Caki2 (cell line): Measurements from ENCODE around the gene AFAP1L1. TPM values are rescaled to one million over a fixed set of nuclear protein-coding genes. Genes with fewer than 3 reads are reported as not detected.
A peak's percentile ranks its signal among the peaks of the same experiment; 100 is the strongest.

Source experiments
- DNase-seq: peaks from one replicate; pipeline ENCODE4 v3.0.0-alpha.2; 2015; ENCODE audit warnings: low read depth
- in situ Hi-C: cut with HindIII; loops from 2 replicates; pipeline ENCODE4 v1.10.0; 2016; ENCODE audit warnings: low sequenced_read_pairs, low pct_unique_long_range_greater_than_20kb, mixed read lengths
- total RNA-seq: library from RNA; depleted of rRNA; stranded (reverse); fragments of >200 nt; shearing (Covaris generic); gene quantifications from 2 replicates; pipeline ENCODE4 v1.2.3, GENCODE V29; 2014; ENCODE audit warnings: low replicate concordance

The AFAP1L1 gene
- total RNA-seq, 1 experiment from 2014 or later = 3.6 TPM

- in situ Hi-C loops = no loop called here
These were observed 103.1 kb downstream of the AFAP1L1 start for GRCh38 chr5:149374801-149375200.

DNA sequence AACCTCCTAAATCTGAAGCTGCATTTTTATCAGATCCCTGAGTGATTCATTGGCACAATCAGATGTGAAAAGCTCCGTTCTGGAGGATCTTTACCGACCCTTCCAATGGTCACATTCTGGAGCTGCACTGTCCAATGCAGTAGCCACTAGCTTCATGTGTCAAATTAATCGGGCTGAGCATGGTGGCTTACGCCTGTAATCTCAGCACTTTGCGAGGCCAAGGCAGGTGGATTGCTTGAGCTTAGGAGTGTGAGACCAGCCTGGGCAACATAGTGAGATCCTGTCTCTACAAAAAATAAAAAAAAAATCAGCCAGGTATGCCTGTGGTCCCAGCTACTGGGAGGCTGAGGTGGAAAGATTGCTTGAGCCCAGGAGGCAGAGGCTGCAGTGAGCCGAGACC lies 103.8 kb downstream of the AFAP1L1 start:
- no peak for DNase-seq
- in situ Hi-C loops = no loop called here

More at GRCh38 chr5:149374801-149375200, 103.1 kb downstream of the AFAP1L1 start:
- DNase-seq = no peak

DNA sequence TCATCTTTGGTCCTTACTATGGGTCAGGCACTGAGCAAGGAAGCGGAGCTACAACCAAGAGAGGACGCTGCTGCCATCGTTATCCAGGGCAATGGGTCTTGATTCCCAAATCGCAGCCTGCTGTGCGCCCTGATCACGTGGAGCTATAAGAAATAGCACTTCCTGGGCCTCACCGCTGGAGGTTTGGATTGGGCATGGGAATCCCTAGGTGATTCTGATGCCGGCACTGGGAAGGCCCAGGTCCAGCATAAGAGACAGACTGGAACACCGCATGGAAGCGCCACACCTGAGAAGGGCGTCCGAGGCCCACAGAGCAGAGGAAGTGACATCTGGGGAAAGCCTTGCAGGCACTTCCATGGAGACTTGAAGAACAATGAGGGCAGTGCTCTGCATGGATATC lies 104.4 kb downstream of the AFAP1L1 start:
- in situ Hi-C loops = no loop called here

DNA sequence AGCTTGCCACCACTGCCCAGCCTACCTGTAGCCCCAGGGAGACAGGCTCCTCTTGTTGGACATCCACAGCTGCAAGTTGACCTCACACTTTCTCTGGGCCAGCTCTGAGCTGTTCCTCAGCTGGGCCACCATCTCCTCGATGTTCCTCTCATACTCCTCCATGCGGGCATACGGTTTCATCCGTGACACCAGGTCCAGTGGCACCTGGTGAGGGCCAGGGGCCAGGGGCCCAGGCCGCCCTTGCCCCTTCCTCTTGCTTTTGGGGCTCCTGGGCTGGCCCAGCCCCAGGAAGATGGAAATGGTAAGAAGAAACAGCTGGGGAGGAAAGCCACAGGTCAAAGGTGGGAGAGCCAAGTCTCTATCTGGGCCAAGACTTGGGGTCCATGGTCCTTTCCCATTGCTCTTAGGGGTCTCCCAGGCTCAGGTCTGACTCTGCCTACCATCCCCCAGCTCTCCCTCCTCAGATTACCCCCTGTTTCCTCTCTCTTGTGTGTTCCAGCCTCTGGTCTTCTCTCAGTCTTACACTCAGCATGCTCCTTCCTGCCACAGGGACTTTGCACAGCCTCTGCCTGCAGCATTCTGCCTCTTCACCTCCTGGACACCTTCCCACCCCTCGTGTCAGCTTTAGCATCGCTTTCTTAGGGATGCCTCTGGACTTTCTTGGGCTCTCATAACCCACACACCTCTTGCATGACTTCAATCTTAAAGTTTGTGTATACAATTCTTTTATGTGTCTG lies 105.2 kb downstream of the AFAP1L1 start:
- no peak for DNase-seq
- in situ Hi-C loops = no loop called here

More for the DNA sequence above, 104.4 kb downstream of the AFAP1L1 start:
- no peak for DNase-seq

DNA sequence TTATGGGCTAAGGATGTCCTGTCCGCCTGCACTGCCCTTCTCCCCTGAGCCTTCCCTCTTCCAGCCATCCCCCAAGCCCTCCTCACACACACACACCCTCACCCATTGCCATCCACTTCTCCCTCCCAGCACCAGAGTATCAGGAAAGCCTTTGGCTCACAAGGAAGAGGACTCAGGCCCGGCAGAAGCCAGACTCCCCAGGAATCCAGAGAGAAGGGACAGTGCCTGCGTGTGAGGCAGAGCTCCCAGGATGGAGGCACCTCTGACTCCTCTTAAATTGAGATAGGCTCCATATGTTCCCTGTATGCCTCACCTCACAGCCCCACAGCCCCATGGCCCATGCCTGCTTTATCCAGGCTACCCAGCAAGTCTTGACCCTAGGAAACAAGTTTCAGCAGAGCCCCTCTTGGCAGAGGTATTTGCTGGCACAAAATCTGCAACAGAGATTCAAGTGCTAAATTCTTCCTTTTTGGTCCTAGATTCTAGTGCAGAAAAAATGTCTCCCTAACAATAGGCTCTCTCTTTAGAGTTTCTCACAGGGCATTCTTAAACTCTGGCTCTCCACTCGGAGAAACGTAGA lies 106.7 kb downstream of the AFAP1L1 start:
- no peak for DNase-seq
- in situ Hi-C loops = no loop called here

GRCh38 chr5:149379177-149379761 lies 107.6 kb downstream of the AFAP1L1 start, which contains the start of gene IL17B:
Gene IL17B (minus strand): TSS chr5:149379292. CDS start chr5:149379225, 67 bp downstream.
- no peak for DNase-seq
- in situ Hi-C loops = no loop called here

GRCh38 chr5:149379818-149380374 lies 108.2 kb downstream of the AFAP1L1 start:
- no peak for DNase-seq
- in situ Hi-C loops = no loop called here

DNA sequence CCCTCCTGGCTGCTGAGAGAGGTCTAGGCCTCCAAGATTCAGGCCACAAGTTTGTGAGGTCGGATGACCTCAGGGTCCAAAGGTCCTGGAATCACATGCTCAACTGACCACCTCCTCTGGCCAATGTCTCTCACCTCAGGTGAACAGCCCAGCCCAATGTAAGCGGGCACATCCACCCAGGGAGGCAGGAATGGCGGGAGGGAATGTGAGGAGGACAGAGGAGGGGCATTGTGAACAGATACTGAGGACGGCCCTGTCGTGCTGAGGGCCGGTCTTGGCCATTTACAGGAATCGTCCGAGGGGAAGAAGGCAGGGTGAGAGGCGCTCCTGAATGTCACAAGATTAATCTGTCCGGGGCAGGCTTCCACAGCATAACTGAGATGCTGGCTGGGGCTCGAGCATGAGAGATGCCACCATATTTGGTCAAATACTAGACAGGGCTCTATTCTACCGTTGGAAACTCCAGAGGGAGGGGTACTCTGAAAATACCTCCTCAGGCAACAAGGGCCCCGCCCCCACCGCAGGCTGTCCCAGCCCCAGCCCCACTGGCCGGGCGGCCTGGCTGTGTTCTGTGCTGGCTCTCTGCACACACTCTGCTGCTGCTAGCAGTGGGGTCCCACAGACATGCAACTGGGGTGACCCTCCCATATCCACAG lies 108.9 kb downstream of the AFAP1L1 start:
- in situ Hi-C loops = no loop called here
- DNase-seq = no peak

- DNase-seq = no peak
- in situ Hi-C loops = no loop called here
These were observed 109.8 kb downstream of the AFAP1L1 start for GRCh38 chr5:149381261-149381985.

- in situ Hi-C loops = no loop called here
- peak; percentile 43 for DNase-seq
These were observed 110.3 kb downstream of the AFAP1L1 start for GRCh38 chr5:149381986-149382338.

DNA sequence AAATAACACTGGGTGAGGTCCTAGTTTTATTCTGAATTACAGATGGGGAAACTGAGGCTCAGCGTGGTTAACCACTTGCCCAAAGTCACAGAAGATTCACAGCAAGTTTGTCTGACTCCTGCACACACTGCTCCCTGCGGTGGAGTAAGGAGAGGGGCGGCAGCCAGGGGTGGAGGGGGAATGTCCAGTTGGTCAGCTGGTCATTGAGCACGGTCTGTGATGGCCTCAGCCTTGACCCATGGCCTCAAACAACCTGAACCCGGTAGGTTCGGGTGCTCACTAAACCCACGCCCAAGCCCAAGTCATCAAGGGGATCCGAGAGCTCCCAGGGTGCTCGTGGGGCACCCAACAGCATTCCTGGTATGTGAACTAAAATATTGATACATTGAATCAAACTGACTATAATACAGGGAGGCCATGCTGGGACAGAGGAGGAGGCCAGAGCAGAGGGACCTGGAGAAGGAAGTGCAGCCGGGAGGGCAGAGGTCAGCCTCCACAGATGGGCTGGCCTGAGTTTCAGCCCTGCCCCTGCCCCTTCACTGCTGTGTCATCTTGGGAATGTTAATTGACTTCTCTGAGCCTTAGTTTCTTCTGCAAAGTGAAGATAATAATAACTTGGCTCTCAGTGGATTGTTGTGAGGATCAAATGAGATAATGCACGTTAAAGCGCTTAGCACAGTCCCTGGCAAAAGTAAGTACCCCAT lies 111.0 kb downstream of the AFAP1L1 start:
- DNase-seq = no peak
- in situ Hi-C loops = no loop called here

GRCh38 chr5:149383399-149383798 lies 111.7 kb downstream of the AFAP1L1 start:
- in situ Hi-C loops = no loop called here
- DNase-seq = no peak

GRCh38 chr5:149386166-149386565 lies 114.5 kb downstream of the AFAP1L1 start:
- no peak for DNase-seq
- in situ Hi-C loops = no loop called here

GRCh38 chr5:149387081-149387631 lies 115.5 kb downstream of the AFAP1L1 start:
- in situ Hi-C loops = no loop called here
- DNase-seq = no peak

DNA sequence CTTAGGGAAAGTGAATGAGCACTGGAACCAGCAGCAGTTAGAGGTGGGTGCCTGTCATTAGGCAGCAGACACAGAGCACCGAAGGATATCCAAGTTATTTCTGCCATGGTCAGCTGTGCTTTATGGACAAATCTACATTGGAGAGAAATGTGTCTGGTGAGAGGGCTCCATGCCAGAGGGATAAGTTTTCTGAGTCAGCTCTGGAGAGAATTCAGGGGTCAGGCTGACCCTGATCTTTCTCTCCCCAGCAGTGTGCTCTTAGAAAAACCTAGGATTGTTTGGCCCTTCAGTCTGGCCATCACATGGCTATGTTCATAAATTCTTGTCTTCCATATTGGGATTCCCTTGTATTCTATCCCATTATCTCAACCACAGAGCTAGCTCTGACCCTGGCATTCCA lies 116.3 kb downstream of the AFAP1L1 start:
- in situ Hi-C loops = no loop called here
- no peak for DNase-seq

- DNase-seq = no peak
- in situ Hi-C loops = no loop called here
These were observed 117.0 kb downstream of the AFAP1L1 start for GRCh38 chr5:149388498-149389190.
